Kasumi-1 (cell line): ENCODE results near the gene DGKA.
A peak's percentile ranks its signal among the peaks of the same experiment; 100 is the strongest.
"Not testable (repeated sequence)": the region's sequence is repeated elsewhere in the genome, so short reads cannot be mapped to it uniquely, and the experiment has no call there.

ENCODE experiments used
- DNase-seq, 2 experiments: peaks; one replicate each; lab custom pipeline; 2025; lab: John Stamatoyannopoulos, UW

DGKA gene

GRCh38 chr12:55930771-55931316, at the start of gene DGKA:
TSS of gene DGKA (plus strand) at chr12:55931162. CDS start at chr12:55936504, 5,342 bp downstream.
- peak; percentile 79 to 89 for DNase-seq

DNA sequence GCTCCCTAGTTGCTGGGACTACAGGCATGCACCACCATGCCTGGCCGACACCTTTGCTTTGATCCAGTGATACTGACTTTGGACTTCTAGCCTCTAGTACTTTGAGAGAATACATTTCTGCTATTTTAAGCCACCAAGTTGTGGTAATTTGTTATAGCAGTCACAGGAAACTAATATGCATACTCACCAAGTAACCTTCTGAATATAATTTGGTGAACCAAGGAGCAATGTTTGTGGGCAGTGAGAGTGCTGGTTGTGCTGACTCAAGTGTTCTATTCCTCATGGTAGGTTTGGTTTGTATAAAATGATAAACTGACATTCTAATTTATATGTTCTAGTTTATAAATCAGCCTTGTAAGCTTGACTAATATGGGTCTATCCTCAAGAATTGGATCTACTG, 45.8 kb upstream of the DGKA start:
- no peak for DNase-seq

DNA sequence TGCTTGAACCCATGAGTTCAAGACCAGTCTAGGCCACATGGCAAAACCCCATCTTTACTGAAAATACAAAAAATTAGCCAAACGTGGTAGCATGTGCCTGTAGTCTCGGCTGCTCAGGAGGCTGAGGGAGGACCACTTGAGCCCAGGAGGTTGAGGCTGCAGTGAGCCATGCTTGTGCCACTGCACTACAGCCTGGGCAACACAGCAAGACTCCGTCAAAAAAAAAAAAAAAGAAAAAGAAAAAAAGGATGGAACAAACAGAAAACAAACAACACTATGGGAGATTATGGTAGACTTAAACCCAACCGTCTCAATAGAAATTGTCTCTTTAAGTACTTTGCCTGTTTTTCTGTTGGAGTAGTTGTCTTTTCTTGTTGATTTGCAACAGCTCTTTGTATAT, 39.7 kb upstream of the DGKA start:
- DNase-seq: no peak

DNA sequence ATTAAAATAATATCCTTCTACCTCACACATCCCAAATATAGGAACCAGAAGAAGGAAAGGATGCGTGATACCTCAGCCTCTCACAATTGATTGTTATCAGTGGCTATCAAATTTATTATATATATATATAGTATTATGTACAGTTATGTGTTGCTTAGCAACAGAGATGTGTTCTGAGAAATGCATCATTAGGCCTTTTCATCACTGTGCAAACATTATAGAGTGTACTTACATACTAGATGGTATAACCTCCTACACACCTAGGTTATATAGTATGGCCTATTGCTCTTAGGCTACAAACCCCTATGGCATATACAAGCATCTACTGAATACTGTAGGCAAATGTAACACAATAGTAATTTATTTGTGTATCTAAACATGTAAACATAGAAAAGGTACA, 37.2 kb upstream of the DGKA start:
- no peak for DNase-seq

DNA sequence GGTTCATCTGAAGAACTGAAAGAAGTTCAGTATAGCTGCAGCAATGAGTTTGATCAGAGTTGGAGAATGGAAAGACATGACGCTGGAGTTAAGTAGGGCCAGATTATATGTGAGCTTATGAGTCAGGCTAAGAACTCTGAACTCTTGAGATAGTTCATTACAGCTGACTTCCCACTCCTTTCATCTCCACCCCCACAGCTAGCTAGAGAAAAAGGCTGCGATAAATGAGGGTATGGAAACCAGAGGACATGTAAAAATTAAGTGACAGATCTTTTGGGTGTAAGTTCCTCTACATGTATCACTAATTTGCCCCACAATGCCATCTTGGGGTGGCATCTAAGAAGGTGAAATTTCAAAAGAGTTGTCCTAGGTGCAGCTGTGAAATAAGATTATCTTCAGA, 31.9 kb upstream of the DGKA start:
- no peak for DNase-seq

GRCh38 chr12:55901881-55902490, 29.0 kb upstream of the DGKA start:
- no peak for DNase-seq

GRCh38 chr12:55906056-55906455, 24.9 kb upstream of the DGKA start:
- no peak for DNase-seq

DNA sequence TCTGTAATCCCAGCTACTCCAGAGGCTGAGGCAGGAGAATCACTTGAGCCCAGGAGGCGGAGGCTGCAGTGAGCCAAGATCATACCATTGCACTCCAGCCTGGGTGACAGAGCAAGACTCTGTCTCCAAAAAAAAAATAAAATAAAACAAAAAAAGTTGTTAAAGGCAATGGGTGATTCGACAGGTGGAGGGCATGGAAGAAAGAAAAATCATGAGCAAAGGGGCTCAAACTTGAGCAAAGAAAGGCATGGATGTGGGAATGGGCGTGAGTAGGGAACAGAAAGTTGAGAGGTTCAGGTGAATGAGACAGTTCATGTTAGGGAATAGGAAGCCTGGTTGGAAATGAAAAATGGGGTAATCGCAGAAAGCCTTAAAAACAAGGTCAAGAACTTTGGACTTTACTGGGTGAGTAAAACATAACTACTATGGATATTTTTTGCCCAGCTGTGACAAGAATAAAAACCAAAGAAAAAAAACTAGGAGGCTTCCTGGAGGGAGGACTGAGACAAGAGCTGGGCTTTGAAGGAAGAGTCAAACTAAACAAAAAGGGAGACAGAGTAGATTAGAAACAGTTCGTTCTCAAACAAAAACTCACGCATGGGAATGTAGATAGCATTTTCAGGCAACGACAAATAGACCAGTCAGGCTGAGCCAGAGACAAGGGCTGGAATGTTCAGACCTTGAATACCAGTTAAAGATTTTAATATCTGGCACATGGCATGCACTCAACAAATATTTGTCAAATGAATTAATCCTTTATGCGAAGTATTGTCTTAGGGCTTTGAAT, 22.0 kb upstream of the DGKA start:
- no peak for DNase-seq

- no peak for DNase-seq
Measured at GRCh38 chr12:55909513-55909884, 21.5 kb upstream of the DGKA start.

DNA sequence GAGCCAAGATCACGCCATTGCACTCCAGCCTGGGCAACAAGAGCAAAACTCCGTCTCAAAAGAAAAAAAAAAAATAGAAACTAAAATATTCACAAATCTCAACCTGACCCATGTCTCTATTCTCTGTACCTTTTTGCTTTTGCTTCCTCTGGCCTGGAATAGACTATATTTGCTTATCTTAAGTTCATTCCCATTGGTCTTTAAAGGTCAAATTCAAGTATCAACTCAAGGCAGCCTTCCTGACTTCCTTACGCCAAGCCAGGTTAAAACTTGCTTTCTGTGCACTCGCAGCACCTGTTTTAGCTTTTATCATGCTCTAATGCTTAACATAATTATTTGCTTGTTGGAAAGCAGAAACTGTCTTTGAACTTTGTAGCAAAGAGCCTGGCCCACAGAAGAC, 18.1 kb upstream of the DGKA start:
- no peak for DNase-seq

- DNase-seq: peak; percentile 11
Measured at GRCh38 chr12:55915482-55915859, 15.5 kb upstream of the DGKA start.

DNA sequence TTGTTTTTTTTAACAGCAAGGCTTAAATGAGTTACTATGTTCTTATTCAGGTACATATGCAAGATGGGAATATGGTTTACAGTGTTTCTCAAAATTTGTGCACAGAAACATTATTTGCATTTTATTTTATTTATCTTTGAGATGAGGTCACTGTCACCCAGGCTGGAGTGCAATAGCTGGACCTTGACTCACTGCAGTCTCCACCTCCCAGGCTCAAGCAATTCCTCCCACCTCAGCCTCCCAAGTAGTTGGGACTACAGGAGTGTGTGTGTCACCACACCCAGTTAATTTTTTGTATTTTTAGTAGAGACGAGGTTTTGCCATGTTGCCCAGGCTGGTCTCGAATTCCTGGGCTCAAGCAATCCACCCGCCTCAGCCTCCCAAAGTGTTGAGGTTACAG, 11.9 kb upstream of the DGKA start:
- not testable (repeated sequence) for DNase-seq

- DNase-seq: no peak
Measured at GRCh38 chr12:55922126-55922525, 8.8 kb upstream of the DGKA start.

DNA sequence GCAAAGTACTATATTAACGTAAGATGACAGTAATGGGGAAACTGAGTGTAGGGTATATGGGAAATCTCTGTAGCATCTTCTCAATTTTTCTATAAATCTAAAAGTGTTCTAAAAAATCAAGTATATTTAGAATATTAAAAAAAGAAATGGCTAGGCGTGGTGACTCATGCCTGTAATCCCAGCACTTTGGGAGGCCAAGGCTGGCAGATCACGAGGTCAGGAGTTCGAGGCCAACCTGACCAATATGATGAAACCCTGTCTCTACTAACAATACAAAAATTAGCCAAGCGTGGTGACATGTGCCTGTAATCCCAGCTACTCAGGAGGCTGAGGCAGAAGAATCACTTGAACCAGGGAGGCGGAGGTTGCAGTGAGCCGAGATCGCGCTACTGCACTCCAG, 7.3 kb upstream of the DGKA start:
- not testable (repeated sequence) for DNase-seq

- DNase-seq: no peak
Measured at GRCh38 chr12:55925371-55925770, 5.6 kb upstream of the DGKA start.

DNA sequence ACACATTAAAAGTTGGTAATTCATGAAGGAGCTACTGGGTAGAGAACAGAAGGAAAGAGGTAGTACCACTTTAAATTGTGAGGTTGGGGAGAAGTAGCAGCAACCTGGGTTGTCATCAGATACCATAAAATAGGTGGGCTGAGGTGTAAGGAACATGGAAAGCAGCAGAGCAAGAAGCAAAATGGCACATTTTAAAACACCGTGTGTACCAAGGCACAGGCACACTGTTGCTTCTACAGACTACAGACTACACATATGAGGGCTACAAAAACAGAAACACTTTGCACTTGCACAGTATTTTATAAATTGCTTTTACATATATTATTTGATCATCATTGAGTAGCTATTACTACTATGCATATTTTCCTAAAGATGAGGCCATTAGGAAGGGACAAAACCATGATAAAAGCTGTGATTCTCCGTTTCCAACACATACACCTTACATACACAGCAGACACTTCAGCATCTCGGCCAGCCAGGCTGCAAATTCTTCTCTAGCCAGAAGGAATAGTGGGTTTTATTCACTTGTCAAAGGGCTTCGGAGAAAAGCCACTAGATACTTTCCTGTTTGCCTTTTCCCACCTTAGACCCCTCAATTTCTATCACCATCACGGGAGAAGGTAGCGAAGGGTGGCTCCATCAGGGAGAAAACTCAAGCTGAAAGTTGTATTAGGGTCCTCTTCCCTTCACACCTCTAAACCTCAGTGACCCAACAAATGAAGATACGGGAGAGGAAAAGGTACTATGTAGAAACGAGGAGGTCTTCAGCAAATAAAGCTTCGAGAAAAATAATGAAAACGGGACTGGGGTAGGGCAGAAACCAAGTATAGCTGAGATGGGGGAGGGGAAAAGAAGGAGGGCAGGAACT, 4.9 kb upstream of the DGKA start:
- no peak for DNase-seq

- DNase-seq: peak; percentile 94 to 95
Measured at GRCh38 chr12:55926738-55927587, 4.0 kb upstream of the DGKA start.

DNA sequence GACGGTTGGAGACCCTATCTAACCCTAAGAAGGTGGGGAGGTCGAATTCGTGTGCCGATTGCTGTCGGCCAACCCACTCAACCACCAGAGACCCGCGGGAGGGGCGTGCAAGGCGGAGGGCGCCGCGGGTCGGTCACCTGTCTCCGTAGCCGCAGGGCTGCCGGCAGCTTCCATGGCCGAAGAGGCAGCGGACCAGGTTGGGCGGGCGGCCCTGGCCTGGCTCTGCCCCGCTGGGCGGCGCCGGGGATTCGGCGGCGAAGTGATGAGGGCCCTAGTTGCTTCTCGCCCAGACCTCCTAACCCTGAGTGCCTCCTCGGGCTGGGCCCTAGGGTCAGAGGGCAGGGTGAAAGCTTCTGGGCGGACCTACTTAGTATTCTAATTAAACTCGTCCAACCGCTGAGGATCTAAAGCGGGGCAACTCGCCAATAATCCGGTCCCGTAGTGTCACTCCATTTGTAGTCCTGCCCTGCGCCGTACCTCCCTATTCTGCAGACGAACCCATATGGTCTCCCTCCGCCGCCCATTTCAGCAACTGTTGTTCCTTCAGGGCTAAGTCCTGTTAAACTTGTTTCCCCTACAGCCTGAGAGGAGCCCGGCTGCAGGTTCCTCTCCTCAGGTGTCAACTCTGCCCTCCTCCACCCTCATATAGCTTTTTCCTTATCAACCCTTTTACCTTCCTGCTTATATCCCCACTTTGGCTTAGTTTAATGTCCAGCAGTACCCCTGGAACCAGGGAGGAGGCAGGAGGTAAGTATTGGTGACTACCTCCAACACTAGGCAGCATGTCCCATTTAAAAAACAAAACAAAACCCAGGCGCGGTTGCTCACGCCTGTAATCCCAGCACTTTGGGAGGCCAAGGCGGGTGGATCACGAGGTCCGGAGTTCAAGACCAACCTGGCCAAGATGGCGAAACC, 3.1 kb upstream of the DGKA start, which contains the start of gene PYM1:
Gene PYM1, minus strand, starts transcription at position 307 of the 915 bp plus-strand sequence. Its CDS starts 133 bp downstream, at position 174.
- DNase-seq: peak; percentile 94 to 95

GRCh38 chr12:55929306-55929791, 1.6 kb upstream of the DGKA start:
- DNase-seq: peak; percentile 59 to 64

GRCh38 chr12:55931317-55931779, 386 bp downstream of the DGKA start:
- DNase-seq: no peak
